ENCODE data around the gene EVPL. TPM values are rescaled to one million over a fixed set of nuclear protein-coding genes. Genes with fewer than 3 reads are reported as not detected.

The EVPL gene
- total RNA-seq, 4 donors from 2014 or later, result 0.19 to 1.3 (median 0.87) TPM

GRCh38 chr17:76005263-76006149, 21.6 kb downstream of the EVPL start:
- TF ChIP-seq CTCF (IDR thresholded peaks at IDR 0.05; ENCODE audit: low read depth), result no peak

GRCh38 chr17:76004750-76005262, 22.3 kb downstream of the EVPL start:
- TF ChIP-seq CTCF (IDR thresholded peaks at IDR 0.05; ENCODE audit: low read depth), result no peak

GRCh38 chr17:76003915-76004314, 23.2 kb downstream of the EVPL start:
- no peak for TF ChIP-seq CTCF (IDR thresholded peaks at IDR 0.05; ENCODE audit: low read depth)

GRCh38 chr17:76002100-76002499, 25.0 kb downstream of the EVPL start:
- TF ChIP-seq CTCF (IDR thresholded peaks at IDR 0.05; ENCODE audit: low read depth), result no peak

- no peak for TF ChIP-seq CTCF (IDR thresholded peaks at IDR 0.05; ENCODE audit: low read depth)
Observed at GRCh38 chr17:76000755-76001521, 26.2 kb downstream of the EVPL start, which contains the start of gene CDK3. Gene CDK3, plus strand, starts transcription at chr17:76000855. Its CDS starts 571 bp downstream, at chr17:76001426.

GRCh38 chr17:76000016-76000754, 26.9 kb downstream of the EVPL start:
- no peak for TF ChIP-seq CTCF (IDR thresholded peaks at IDR 0.05; ENCODE audit: low read depth)

All from subcutaneous adipose tissue (tissue), 4 donors.